GM18498 (cell line): ENCODE measurements around the gene OR4D2.
"Not testable (repeated sequence)": the region's sequence is repeated elsewhere in the genome, so short reads cannot be mapped to it uniquely, and the experiment has no call there.

Source experiments
- ATAC-seq: cut with Tn5 transposase; IDR thresholded peaks from one replicate; pipeline ENCODE4 v1.9.1; 2021; ENCODE audit warnings: mild to moderate bottlenecking, moderate library complexity; ENCODE audit not compliant: unreplicated experiment

The OR4D2 gene

GRCh38 chr17:58166682-58167081 is at the start of gene OR4D2:
Gene OR4D2 (plus strand): TSS chr17:58166982. CDS start chr17:58169656, 2,674 bp downstream.
- no peak for ATAC-seq

- ATAC-seq, result no peak
These were observed 49.4 kb upstream of the OR4D2 start for GRCh38 chr17:58117382-58117781.

GRCh38 chr17:58119491-58119890 is 47.3 kb upstream of the OR4D2 start:
- no peak for ATAC-seq

- no peak for ATAC-seq
These were observed 46.5 kb upstream of the OR4D2 start for GRCh38 chr17:58120195-58120822.

- no peak for ATAC-seq
These were observed 44.9 kb upstream of the OR4D2 start for GRCh38 chr17:58121925-58122324.

- no peak for ATAC-seq
These were observed 38.9 kb upstream of the OR4D2 start for GRCh38 chr17:58127846-58128245.

GRCh38 chr17:58132697-58133096 is 34.1 kb upstream of the OR4D2 start:
- ATAC-seq, result not testable (repeated sequence)

GRCh38 chr17:58136669-58137279 is 30.0 kb upstream of the OR4D2 start:
- no peak for ATAC-seq

- no peak for ATAC-seq
These were observed 25.3 kb upstream of the OR4D2 start for GRCh38 chr17:58141505-58141904.

- ATAC-seq, result not testable (repeated sequence)
These were observed 23.4 kb upstream of the OR4D2 start for GRCh38 chr17:58143335-58143734.

- no peak for ATAC-seq
These were observed 22.0 kb upstream of the OR4D2 start for GRCh38 chr17:58144801-58145200.

GRCh38 chr17:58147930-58148434 is 18.8 kb upstream of the OR4D2 start, which contains the start of gene OR4D1:
Gene OR4D1 (plus strand): TSS chr17:58148384. CDS start chr17:58155154, 6,770 bp downstream.
- no peak for ATAC-seq

GRCh38 chr17:58148609-58149008 is 18.2 kb upstream of the OR4D2 start:
- ATAC-seq, result no peak

GRCh38 chr17:58150394-58150793 is 16.4 kb upstream of the OR4D2 start:
- no peak for ATAC-seq

GRCh38 chr17:58153046-58153445 is 13.7 kb upstream of the OR4D2 start:
- ATAC-seq, result no peak

- no peak for ATAC-seq
These were observed 13.1 kb upstream of the OR4D2 start for GRCh38 chr17:58153671-58154070.

GRCh38 chr17:58156839-58157803 is 9.7 kb upstream of the OR4D2 start:
- ATAC-seq, result no peak

- ATAC-seq, result no peak
These were observed 8.6 kb upstream of the OR4D2 start for GRCh38 chr17:58158181-58158580.

- no peak for ATAC-seq
These were observed 5.2 kb upstream of the OR4D2 start for GRCh38 chr17:58161566-58161965.

- no peak for ATAC-seq
These were observed 801 bp upstream of the OR4D2 start for GRCh38 chr17:58165981-58166380.

- ATAC-seq, result no peak
These were observed 3.8 kb downstream of the OR4D2 start for GRCh38 chr17:58170622-58171021.
